A549 (cell line): ENCODE data around the gene FHIT.
"Not testable (repeated sequence)": the region's sequence is repeated elsewhere in the genome, so short reads cannot be mapped to it uniquely, and the experiment has no call there.

ENCODE experiments used
- ESRRA ChIP-seq: fragments of 150-350 bp; IDR thresholded peaks from 2 replicates; pipeline ENCODE4 v1.6.1; 2014; ENCODE audit warnings: mild to moderate bottlenecking, low read length, borderline replicate concordance
- POLR2A ChIP-seq: IDR thresholded peaks from 2 replicates; pipeline ENCODE4 v1.6.1; 2012; ENCODE audit warnings: mild to moderate bottlenecking, low read length

- TF ChIP-seq ESRRA, POLR2A: not testable (repeated sequence)
Measured at GRCh38 chr3:60888952-60889351, 362.3 kb downstream of the FHIT start.
